CD14-positive monocyte (primary cell): Measurements from ENCODE around the gene CHMP1A. TPM values are rescaled to one million over a fixed set of nuclear protein-coding genes. Genes with fewer than 3 reads are reported as not detected.

Experiments used
- DNase-seq, 3 donors: peaks; one replicate each; pipeline ENCODE4 v3.0.0-alpha.2; 2011 to 2022
- H2AFZ ChIP-seq: 2 replicates; pipeline ENCODE4 v1.6.0; 2012; ENCODE audit warnings: mild to moderate bottlenecking, low read depth, low read length, inconsistent platforms; ENCODE audit not compliant: insufficient read depth, poor library complexity, severe bottlenecking
- H3K27ac ChIP-seq, 2 donors: 1 replicate in 1 of 2; 2 replicates in 1 of 2; pipeline ENCODE4 v1.5.1; 2012 to 2013; ENCODE audit warnings: low read length in 2 of 2, control low read depth in 1 of 2, inconsistent platforms in 1 of 2, low read depth in 1 of 2, mild to moderate bottlenecking in 1 of 2
- H3K27me3 ChIP-seq, 2 donors: one replicate each; pipeline versions ENCODE4 v1.6.0 to v1.6.1; 2011 to 2013; ENCODE audit warnings: low read length in 2 of 2; ENCODE audit not compliant: control insufficient read depth in 2 of 2, insufficient read depth in 2 of 2
- H3K36me3 ChIP-seq, 2 donors: replicated peaks in 1 of 2; 1 replicate in 1 of 2; 2 replicates in 1 of 2; pipeline versions ENCODE4 v1.5.1 to v1.6.1; 2012 to 2013; ENCODE audit warnings: low read length in 2 of 2, control low read depth in 1 of 2, inconsistent platforms in 1 of 2, mild to moderate bottlenecking in 1 of 2; ENCODE audit not compliant: insufficient read depth in 2 of 2, control insufficient read depth in 1 of 2
- H3K4me1 ChIP-seq, 2 donors: 1 replicate in 1 of 2; 2 replicates in 1 of 2; pipeline versions ENCODE4 v1.5.1 to v1.6.1; 2012 to 2013; ENCODE audit warnings: low read length in 2 of 2, control low read depth in 1 of 2, inconsistent platforms in 1 of 2, mild to moderate bottlenecking in 1 of 2, moderate library complexity in 1 of 2; ENCODE audit not compliant: insufficient read depth in 2 of 2, control insufficient read depth in 1 of 2
- H3K4me2 ChIP-seq: replicated peaks from 2 replicates; pipeline ENCODE3; 2012; ENCODE audit warnings: low read length, moderate library complexity, mild to moderate bottlenecking; ENCODE audit not compliant: poor library complexity, severe bottlenecking; ENCODE audit errors: extremely low read depth
- H3K4me3 ChIP-seq, 3 experiments: fragments of 200-600 bp in 1 of 3; sonication (generic) in 1 of 3; replicated peaks in 1 of 3; 1 replicate in 2 of 3; 2 replicates in 1 of 3; pipeline ENCODE4 v1.5.1; 2011 to 2013; ENCODE audit warnings: low read length in 3 of 3, mild to moderate bottlenecking in 3 of 3, control low read depth in 2 of 3, low read depth in 2 of 3, inconsistent platforms in 1 of 3, moderate library complexity in 1 of 3
- H3K79me2 ChIP-seq: 2 replicates; pipeline ENCODE4 v1.6.0; 2012; ENCODE audit warnings: mild to moderate bottlenecking, control low read depth, inconsistent platforms, low read length, moderate library complexity; ENCODE audit not compliant: insufficient read depth
- H3K9ac ChIP-seq: 2 replicates; pipeline ENCODE4 v1.6.0; 2017; ENCODE audit warnings: low read length, mild to moderate bottlenecking; ENCODE audit not compliant: insufficient read depth, poor library complexity, severe bottlenecking
- H3K9me3 ChIP-seq, 2 donors: replicated peaks in 1 of 2; 1 replicate in 1 of 2; 2 replicates in 1 of 2; pipeline versions ENCODE4 v1.5.1 to v1.6.1; 2012 to 2013; ENCODE audit warnings: low read length in 2 of 2, control low read depth in 1 of 2; ENCODE audit not compliant: control insufficient read depth in 1 of 2, insufficient read depth in 1 of 2
- H4K20me1 ChIP-seq: 2 replicates; pipeline ENCODE4 v1.6.0; 2012; ENCODE audit warnings: mild to moderate bottlenecking, low read length, control low read depth, moderate library complexity; ENCODE audit not compliant: insufficient read depth
- H3K27ac Mint-ChIP-seq, 7 donors: one replicate each; pipeline ENCODE4 v1.8.0; 2020; ENCODE audit warnings: mild to moderate bottlenecking in 7 of 7, mixed read lengths in 7 of 7, moderate library complexity in 6 of 7, inconsistent platforms in 2 of 7
- H3K27me3 Mint-ChIP-seq, 3 donors: one replicate each; pipeline ENCODE4 v1.8.0; 2021 to 2022; ENCODE audit warnings: low read depth in 3 of 3, mild to moderate bottlenecking in 3 of 3, mixed read lengths in 3 of 3, moderate library complexity in 3 of 3, inconsistent platforms in 1 of 3
- H3K36me3 Mint-ChIP-seq, 2 donors: one replicate each; pipeline ENCODE4 v1.8.0; 2020; ENCODE audit warnings: mixed read lengths in 2 of 2, inconsistent platforms in 1 of 2, mild to moderate bottlenecking in 1 of 2
- H3K4me1 Mint-ChIP-seq: one replicate; pipeline ENCODE4 v1.8.0; 2020; ENCODE audit warnings: mild to moderate bottlenecking, mixed read lengths
- H3K4me3 Mint-ChIP-seq, 2 donors: one replicate each; pipeline ENCODE4 v1.8.0; 2020; ENCODE audit warnings: mild to moderate bottlenecking in 2 of 2, mixed read lengths in 2 of 2, moderate library complexity in 1 of 2
- H3K9me3 Mint-ChIP-seq, 7 donors: one replicate each; pipeline ENCODE4 v1.8.0; 2020 to 2022; ENCODE audit warnings: mixed read lengths in 7 of 7, mild to moderate bottlenecking in 6 of 7, moderate library complexity in 6 of 7, inconsistent platforms in 2 of 7
- CTCF ChIP-seq: fragments of 200-600 bp; IDR thresholded peaks from one replicate; pipeline ENCODE4 v1.8.0; 2022; ENCODE audit warnings: antibody characterized with exemption, mild to moderate bottlenecking
- WGBS: methylation state at CpG from one replicate; pipeline ENCODE4 v1.1.5; 2013; ENCODE audit warnings: missing lambda C conversion rate; ENCODE audit not compliant: insufficient coverage; 5-methylcytosine and 5-hydroxymethylcytosine counted together
- intact Hi-C, 2 donors: fragments of 100-400 bp; cut with micrococcal nuclease; formaldehyde crosslinking; loops; one replicate each; pipeline versions ENCODE4 v1.15.0 to v1.15.1; 2023
- polyA plus RNA-seq, 3 donors: library from polyadenylated mRNA; depleted of rRNA in 1 of 3; unstranded in 2 of 3; stranded (reverse) in 1 of 3; fragments of 300-500 nt in 2 of 3; fragments of >200 nt in 1 of 3; fragmentation: Illumina TruSeq in 2 of 3; gene quantifications; 1 replicate in 2 of 3; 2 replicates in 1 of 3; pipeline ENCODE4 v1.2.3, GENCODE V29; 2012 to 2021

Gene CHMP1A
- polyA plus RNA-seq, 3 donors, result 57.3 to 85.7 (median 76.6) TPM

GRCh38 chr16:89697161-89697615, 39.7 kb upstream of the CHMP1A start:
- Histone ChIP-seq H3K4me3 (no peak overlapping the region), H3K9ac (no peak overlapping the region), H4K20me1 (peaks cover 53% of the 10 kb centered on the region), H3K4me2 (no peak overlapping the region), H3K4me1 (peaks cover 18 to 28% of the 10 kb centered on the region in 2 donors), H3K36me3 (peaks cover 36 to 41% of the 10 kb centered on the region in 2 donors), H3K27ac (no peak overlapping the region), H2AFZ (no peak overlapping the region), H3K9me3 (no peaks in the 10 kb centered on the region), H3K79me2 (peaks cover 4% of the 10 kb centered on the region), H3K27me3 (no peaks in the 10 kb centered on the region)
- Mint-ChIP-seq H3K9me3 (no peaks in the 10 kb centered on the region), H3K4me3 (no peak overlapping the region), H3K27ac (no peak overlapping the region), H3K36me3 (peaks cover 28 to 43% of the 10 kb centered on the region in 2 donors), H3K27me3 (peaks cover 0 to 7% (median 3%) of the 10 kb centered on the region in 3 donors), H3K4me1 (peaks cover 8% of the 10 kb centered on the region)
- 95% methylated on average over 16 of the region's 19 CpGs for WGBS
- intact Hi-C loops, result no loop called here
- no peak for TF ChIP-seq CTCF
- DNase-seq, result peak in 1 of 3 donors; percentile 6

GRCh38 chr16:89696670-89697128, 39.2 kb upstream of the CHMP1A start:
- WGBS, result 26% methylated on average over 15 of the region's 18 CpGs
- H3K79me2 ChIP-seq, result peaks cover 4% of the 10 kb centered on the region
- H3K4me1 Mint-ChIP-seq, result peaks cover 7% of the 10 kb centered on the region
- no peak overlapping the region for H3K27ac ChIP-seq
- no peak overlapping the region for H3K4me2 ChIP-seq
- H3K27ac Mint-ChIP-seq, result no peak overlapping the region
- H3K27me3 Mint-ChIP-seq, result peaks cover 0 to 7% (median 3%) of the 10 kb centered on the region in 3 donors
- no peak overlapping the region for H3K4me3 ChIP-seq
- H3K27me3 ChIP-seq, result no peaks in the 10 kb centered on the region
- peaks cover 53% of the 10 kb centered on the region for H4K20me1 ChIP-seq
- no peak overlapping the region for H3K9ac ChIP-seq
- no peak overlapping the region for H3K4me3 Mint-ChIP-seq
- intact Hi-C loops, result no loop called here
- peaks cover 14 to 24% of the 10 kb centered on the region in 2 donors for H3K4me1 ChIP-seq
- no peak overlapping the region for H2AFZ ChIP-seq
- peaks cover 41 to 46% of the 10 kb centered on the region in 2 donors for H3K36me3 ChIP-seq
- H3K36me3 Mint-ChIP-seq, result peaks cover 28 to 48% of the 10 kb centered on the region in 2 donors
- DNase-seq, result peak in 1 of 3 donors; percentile 8
- H3K9me3 ChIP-seq, result no peaks in the 10 kb centered on the region
- no peak for TF ChIP-seq CTCF
- H3K9me3 Mint-ChIP-seq, result no peaks in the 10 kb centered on the region
